ENCODE results near the gene ECT2. TPM values are rescaled to one million over a fixed set of nuclear protein-coding genes. Genes with fewer than 3 reads are reported as not detected.

Gene ECT2
- total RNA-seq, 4 donors from 2014 or later, result 3.7 to 6.8 (median 5.8) TPM

DNA sequence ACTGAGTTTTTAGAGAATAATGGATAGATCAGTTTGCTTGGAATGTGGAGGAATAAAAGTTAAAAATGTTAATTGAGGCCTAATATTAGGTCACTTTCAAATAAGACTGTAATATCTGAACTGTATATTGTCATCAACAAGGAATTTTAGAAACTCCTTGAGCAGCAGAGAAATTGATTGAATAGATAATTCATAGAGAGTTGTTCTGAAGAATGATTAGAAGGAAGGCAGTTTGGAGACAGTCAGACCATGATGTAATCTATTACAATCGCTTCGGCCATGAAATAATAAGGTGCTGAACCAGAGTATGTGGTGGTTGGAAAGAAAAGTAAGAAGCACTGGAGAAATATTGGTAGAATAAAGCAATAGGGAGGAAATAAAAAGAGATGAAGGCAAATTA is 15.7 kb downstream of the ECT2 start:
- Histone ChIP-seq H3K36me3 (peaks cover 3 to 31% of the 10 kb centered on the region in 2 donors), H3K4me1 (no peaks in the 10 kb centered on the region), H3K27ac (no peak overlapping the region), H3K4me3 (no peak overlapping the region), H3K27me3 (no peaks in the 10 kb centered on the region), H3K9me3 (no peaks in the 10 kb centered on the region)
- no peak for ATAC-seq
- 81 to 82% methylated on average over 2 of the region's 2 CpGs for WGBS, 2 donors (ENCODE audit: low coverage in 1 of 2)
- TF ChIP-seq POLR2AphosphoS5 (IDR thresholded peaks at IDR 0.05) (no peak), EP300 (IDR thresholded peaks at IDR 0.05) (no peak), POLR2A (IDR thresholded peaks at IDR 0.05) (no peak)
- TF ChIP-seq, protein P1, sequence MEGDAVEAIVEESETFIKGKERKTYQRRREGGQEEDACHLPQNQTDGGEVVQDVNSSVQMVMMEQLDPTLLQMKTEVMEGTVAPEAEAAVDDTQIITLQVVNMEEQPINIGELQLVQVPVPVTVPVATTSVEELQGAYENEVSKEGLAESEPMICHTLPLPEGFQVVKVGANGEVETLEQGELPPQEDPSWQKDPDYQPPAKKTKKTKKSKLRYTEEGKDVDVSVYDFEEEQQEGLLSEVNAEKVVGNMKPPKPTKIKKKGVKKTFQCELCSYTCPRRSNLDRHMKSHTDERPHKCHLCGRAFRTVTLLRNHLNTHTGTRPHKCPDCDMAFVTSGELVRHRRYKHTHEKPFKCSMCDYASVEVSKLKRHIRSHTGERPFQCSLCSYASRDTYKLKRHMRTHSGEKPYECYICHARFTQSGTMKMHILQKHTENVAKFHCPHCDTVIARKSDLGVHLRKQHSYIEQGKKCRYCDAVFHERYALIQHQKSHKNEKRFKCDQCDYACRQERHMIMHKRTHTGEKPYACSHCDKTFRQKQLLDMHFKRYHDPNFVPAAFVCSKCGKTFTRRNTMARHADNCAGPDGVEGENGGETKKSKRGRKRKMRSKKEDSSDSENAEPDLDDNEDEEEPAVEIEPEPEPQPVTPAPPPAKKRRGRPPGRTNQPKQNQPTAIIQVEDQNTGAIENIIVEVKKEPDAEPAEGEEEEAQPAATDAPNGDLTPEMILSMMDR (IDR thresholded peaks at IDR 0.05), result no peak

DNA sequence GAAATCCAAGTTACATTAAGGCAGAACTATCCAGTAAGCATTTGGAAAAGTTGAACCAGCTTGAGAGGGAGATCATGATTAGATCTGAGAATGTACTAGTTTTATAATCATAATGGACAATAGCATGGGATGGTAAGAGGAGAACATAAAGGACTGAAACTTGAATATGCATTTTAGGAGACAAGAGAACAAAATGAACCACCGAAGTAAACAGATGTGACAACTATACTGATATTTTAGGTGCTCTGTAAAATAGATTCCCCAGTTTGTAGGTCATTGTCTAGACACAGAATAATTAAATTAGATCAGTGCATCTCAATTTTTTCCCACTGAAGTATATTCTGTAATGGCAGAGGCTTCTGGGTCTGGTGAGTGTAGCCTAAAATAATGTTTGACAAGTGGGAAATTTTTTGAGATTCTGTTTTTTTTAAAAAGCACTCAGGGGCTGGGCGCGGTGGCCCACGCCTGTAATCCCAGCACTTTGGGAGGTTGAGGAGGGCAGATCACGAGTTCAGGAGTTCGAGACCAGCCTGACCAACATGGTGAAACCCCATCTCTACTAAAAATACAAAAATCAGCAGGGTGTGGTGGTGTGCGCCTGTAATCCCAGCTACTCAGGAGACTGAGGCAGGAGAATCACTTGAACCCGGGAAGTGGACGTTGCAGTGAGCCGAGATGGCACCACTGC is 16.3 kb downstream of the ECT2 start:
- H3K36me3 ChIP-seq, result peaks cover 3 to 31% of the 10 kb centered on the region in 2 donors
- H3K4me1 ChIP-seq, result no peaks in the 10 kb centered on the region
- H3K9me3 ChIP-seq, result no peaks in the 10 kb centered on the region
- no peak for ATAC-seq
- no peaks in the 10 kb centered on the region for H3K27me3 ChIP-seq
- H3K27ac ChIP-seq, result no peak overlapping the region
- H3K4me3 ChIP-seq, result no peak overlapping the region
- TF ChIP-seq EP300 (IDR thresholded peaks at IDR 0.05) (no peak), POLR2AphosphoS5 (IDR thresholded peaks at IDR 0.05) (no peak), POLR2A (IDR thresholded peaks at IDR 0.05) (no peak)
- TF ChIP-seq, protein P1 (IDR thresholded peaks at IDR 0.05), result no peak
- WGBS, 2 donors (ENCODE audit: low coverage in 1 of 2), result 87 to 100% methylated on average over 5 to 10 of the region's 10 CpGs

DNA sequence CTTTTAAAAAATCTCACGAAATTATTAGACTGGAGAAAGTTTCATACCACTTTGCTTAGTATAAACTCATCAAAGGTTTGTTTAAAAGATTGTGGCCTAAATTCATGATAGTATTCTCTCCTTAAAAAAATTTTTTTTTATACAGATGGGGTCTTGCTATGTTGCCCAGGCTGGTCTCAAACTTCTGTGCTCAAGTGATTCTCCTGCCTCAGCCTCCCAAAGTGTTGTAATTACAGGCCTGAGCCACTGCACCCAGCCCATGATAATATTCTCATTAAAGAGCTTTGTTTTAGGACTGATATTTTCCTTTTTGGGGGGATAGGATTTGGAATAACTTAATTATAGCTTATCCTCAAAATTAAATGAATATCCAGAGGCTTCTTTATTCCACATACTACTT is 19.9 kb downstream of the ECT2 start:
- ATAC-seq, result no peak

DNA sequence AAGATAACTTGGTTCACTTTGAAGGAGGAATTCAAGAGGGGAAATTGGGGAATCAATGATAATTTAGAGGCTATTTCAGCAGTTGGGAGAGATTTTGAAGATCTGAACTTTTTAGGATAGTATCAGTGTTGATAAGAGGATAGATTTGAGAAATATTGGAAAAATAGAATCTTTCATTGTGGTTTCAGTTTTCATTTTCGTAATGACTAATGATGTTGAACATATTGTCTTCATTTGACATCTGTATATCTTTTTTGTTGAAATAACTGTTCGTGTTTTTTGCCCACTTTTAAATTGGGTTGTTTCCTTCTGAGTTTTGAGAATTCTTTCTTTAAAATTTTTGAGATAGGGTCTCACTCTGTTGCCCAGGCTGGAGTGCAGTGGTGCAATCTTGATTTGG is 21.1 kb downstream of the ECT2 start:
- Histone ChIP-seq H3K9me3 (no peaks in the 10 kb centered on the region), H3K36me3 (peaks cover 0 to 16% of the 10 kb centered on the region in 2 donors), H3K4me3 (no peak overlapping the region), H3K4me1 (no peaks in the 10 kb centered on the region), H3K27ac (no peak overlapping the region), H3K27me3 (no peaks in the 10 kb centered on the region)
- no peak for TF ChIP-seq EP300 (IDR thresholded peaks at IDR 0.05)
- TF ChIP-seq, protein P1 (IDR thresholded peaks at IDR 0.05), result no peak
- no peak for TF ChIP-seq POLR2A (IDR thresholded peaks at IDR 0.05)
- TF ChIP-seq POLR2AphosphoS5 (IDR thresholded peaks at IDR 0.05), result no peak
- no peak for ATAC-seq
- 96 to 100% methylated on average over 2 of the region's 2 CpGs for WGBS, 2 donors (ENCODE audit: low coverage in 1 of 2)

More for the DNA sequence above, 19.9 kb downstream of the ECT2 start:
- 91 to 100% methylated on average over 1 of the region's 1 CpG for WGBS, 2 donors (ENCODE audit: low coverage in 1 of 2)
- H3K27ac ChIP-seq, result no peak overlapping the region
- H3K27me3 ChIP-seq, result no peaks in the 10 kb centered on the region
- no peak overlapping the region for H3K4me3 ChIP-seq
- peaks cover 0 to 19% of the 10 kb centered on the region in 2 donors for H3K36me3 ChIP-seq
- H3K4me1 ChIP-seq, result no peaks in the 10 kb centered on the region
- TF ChIP-seq, protein P1 (IDR thresholded peaks at IDR 0.05), result no peak
- TF ChIP-seq POLR2AphosphoS5 (IDR thresholded peaks at IDR 0.05) (no peak), POLR2A (IDR thresholded peaks at IDR 0.05) (no peak), EP300 (IDR thresholded peaks at IDR 0.05) (no peak)
- no peaks in the 10 kb centered on the region for H3K9me3 ChIP-seq

DNA sequence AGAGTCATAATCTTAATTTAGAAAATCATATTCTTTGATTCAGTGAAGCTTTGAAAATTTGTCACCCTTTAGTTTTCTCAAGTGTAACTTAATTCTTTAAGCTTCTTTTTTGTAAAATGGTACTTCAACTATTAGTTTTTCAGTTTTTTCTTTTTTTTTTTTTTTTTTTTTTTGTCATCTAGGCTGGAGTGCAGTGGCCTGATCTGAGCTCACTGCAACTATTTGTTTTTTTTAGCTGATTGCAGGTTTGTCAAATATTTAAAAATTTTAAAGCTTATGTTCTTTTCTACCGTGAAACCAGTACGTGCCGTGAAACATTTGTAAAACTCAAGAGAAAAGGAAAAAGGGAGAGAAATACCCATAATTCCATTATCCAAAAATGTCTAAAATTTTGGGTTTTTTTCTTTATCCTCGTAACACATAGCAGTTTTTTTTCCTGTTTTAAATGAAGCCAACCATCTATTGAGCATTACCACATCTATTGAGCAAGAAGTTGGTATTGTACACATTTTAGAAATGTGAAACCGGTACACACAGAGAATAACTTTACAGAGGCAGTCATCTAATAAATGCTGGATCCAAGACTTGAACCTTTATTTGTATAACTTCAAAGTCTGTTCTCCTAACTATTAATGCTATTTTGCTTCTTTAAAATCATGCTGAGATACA is 25.7 kb downstream of the ECT2 start:
- H3K9me3 ChIP-seq, result no peaks in the 10 kb centered on the region
- H3K27me3 ChIP-seq, result no peaks in the 10 kb centered on the region
- no peaks in the 10 kb centered on the region for H3K4me1 ChIP-seq
- H3K36me3 ChIP-seq, result peaks cover 0 to 21% of the 10 kb centered on the region in 2 donors
- no peak for TF ChIP-seq POLR2AphosphoS5 (IDR thresholded peaks at IDR 0.05)
- TF ChIP-seq, protein P1 (IDR thresholded peaks at IDR 0.05), result no peak
- TF ChIP-seq POLR2A (IDR thresholded peaks at IDR 0.05), result no peak
- TF ChIP-seq EP300 (IDR thresholded peaks at IDR 0.05), result no peak
- no peak overlapping the region for H3K27ac ChIP-seq
- H3K4me3 ChIP-seq, result no peak overlapping the region
- no peak for ATAC-seq
- WGBS, 2 donors (ENCODE audit: low coverage in 1 of 2), result 94 to 97% methylated on average over 5 of the region's 5 CpGs
